ENCODE results near the gene ZRANB1. TPM values are rescaled to one million over a fixed set of nuclear protein-coding genes. Genes with fewer than 3 reads are reported as not detected.

ZRANB1 gene
- total RNA-seq, 1 donor from 2014 or later: 15.0 TPM

DNA sequence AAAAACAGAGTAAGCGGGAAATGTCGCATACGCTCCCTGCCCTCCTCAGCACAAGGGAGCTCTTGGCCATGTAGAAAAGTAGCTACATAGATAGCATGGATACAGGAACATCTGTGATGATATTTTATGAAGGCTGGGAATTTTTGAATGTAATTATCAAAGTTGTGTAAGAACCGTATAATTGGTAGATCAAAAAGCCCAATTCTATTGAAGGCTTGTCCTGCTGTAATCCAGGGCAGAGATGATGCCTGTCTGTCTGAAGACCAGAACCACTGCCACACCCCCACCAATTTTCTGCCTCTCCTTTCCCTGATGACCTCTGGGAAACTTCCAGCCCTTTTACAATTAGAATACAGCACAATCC lies 51.4 kb downstream of the ZRANB1 start:
- no peaks in the 10 kb centered on the region for H3K27me3 ChIP-seq (ENCODE audit: control insufficient read depth, insufficient read depth, low read length)
- H3K4me3 ChIP-seq (ENCODE audit: low read depth, low read length): no peak overlapping the region
- no peak for TF ChIP-seq CTCF (IDR thresholded peaks at IDR 0.05; ENCODE audit: insufficient read depth, low read length, poor library complexity, severe bottlenecking)
- peaks cover 6% of the 10 kb centered on the region for H3K36me3 ChIP-seq (ENCODE audit: control insufficient read depth, insufficient read depth, low read length)
- no peak for DNase-seq (ENCODE audit: low read depth)

DNA sequence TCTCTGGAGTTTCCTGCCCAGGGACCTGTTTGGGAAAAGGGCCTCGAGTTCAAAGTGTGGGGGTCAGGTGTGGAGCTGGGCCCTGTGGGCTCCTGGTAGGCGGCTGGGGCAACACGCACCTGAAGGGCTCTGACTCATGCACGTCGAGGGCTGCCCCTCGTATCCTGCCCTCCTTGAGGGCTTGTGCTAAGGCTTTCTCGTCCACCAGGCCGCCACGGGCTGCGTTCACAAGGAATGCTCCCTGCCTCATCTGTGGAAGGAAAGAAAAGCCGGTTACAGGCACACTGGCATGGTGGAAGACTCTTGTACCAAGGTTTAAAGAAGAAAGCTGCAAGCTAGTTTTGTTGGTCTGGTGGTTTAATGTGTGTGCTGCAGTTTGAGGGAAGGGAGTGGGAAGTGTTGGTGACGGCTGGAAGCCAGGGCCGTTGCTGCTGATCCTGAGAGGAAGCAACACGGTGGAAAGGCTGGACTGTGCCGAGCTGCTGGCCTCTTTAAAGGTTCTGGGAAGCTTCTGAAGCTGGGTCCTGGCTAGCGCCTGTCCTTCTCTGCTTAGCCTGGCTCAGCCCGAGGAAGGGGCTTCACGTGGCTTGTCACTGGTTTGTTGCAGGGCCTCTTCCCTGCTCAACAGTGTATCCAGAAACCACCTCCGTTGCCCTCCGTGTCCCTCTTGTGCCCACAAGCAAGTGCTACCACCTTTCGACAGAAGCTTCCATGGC lies 52.0 kb downstream of the ZRANB1 start:
- H3K27me3 ChIP-seq (ENCODE audit: control insufficient read depth, insufficient read depth, low read length): no peaks in the 10 kb centered on the region
- no peak for DNase-seq (ENCODE audit: low read depth)
- no peak for TF ChIP-seq CTCF (IDR thresholded peaks at IDR 0.05; ENCODE audit: insufficient read depth, low read length, poor library complexity, severe bottlenecking)
- peaks cover 6% of the 10 kb centered on the region for H3K36me3 ChIP-seq (ENCODE audit: control insufficient read depth, insufficient read depth, low read length)
- H3K4me3 ChIP-seq (ENCODE audit: low read depth, low read length): no peak overlapping the region

GRCh38 chr10:124994573-124995473 lies 52.9 kb downstream of the ZRANB1 start:
- no peak for TF ChIP-seq CTCF (IDR thresholded peaks at IDR 0.05; ENCODE audit: insufficient read depth, low read length, poor library complexity, severe bottlenecking)
- no peaks in the 10 kb centered on the region for H3K27me3 ChIP-seq (ENCODE audit: control insufficient read depth, insufficient read depth, low read length)
- H3K4me3 ChIP-seq (ENCODE audit: low read depth, low read length): no peak overlapping the region
- H3K36me3 ChIP-seq (ENCODE audit: control insufficient read depth, insufficient read depth, low read length): peaks cover 4% of the 10 kb centered on the region
- no peak for DNase-seq (ENCODE audit: low read depth)

GRCh38 chr10:124995605-124996004 lies 53.7 kb downstream of the ZRANB1 start:
- Histone ChIP-seq H3K4me3 (ENCODE audit: low read depth, low read length) (no peak overlapping the region), H3K36me3 (ENCODE audit: control insufficient read depth, insufficient read depth, low read length) (peaks cover 4% of the 10 kb centered on the region), H3K27me3 (ENCODE audit: control insufficient read depth, insufficient read depth, low read length) (no peaks in the 10 kb centered on the region)
- no peak for TF ChIP-seq CTCF (IDR thresholded peaks at IDR 0.05; ENCODE audit: insufficient read depth, low read length, poor library complexity, severe bottlenecking)
- no peak for DNase-seq (ENCODE audit: low read depth)

GRCh38 chr10:124996127-124996853 lies 54.4 kb downstream of the ZRANB1 start:
- Histone ChIP-seq H3K36me3 (ENCODE audit: control insufficient read depth, insufficient read depth, low read length) (peaks cover 2% of the 10 kb centered on the region), H3K27me3 (ENCODE audit: control insufficient read depth, insufficient read depth, low read length) (no peaks in the 10 kb centered on the region), H3K4me3 (ENCODE audit: low read depth, low read length) (no peak overlapping the region)
- TF ChIP-seq CTCF (IDR thresholded peaks at IDR 0.05; ENCODE audit: insufficient read depth, low read length, poor library complexity, severe bottlenecking): no peak
- DNase-seq (ENCODE audit: low read depth): no peak
